ENCODE data around the gene TLE6. TPM values are rescaled to one million over a fixed set of nuclear protein-coding genes. Genes with fewer than 3 reads are reported as not detected.

The TLE6 gene
- total and polyA plus RNA-seq, 2 of the 8 experiments (the other 6 are each of a cell fraction or from before 2014, with no cell fraction given) = 2.5 to 2.9 TPM

GRCh38 chr19:3033595-3034405 lies 56.4 kb downstream of the TLE6 start:
- Histone ChIP-seq H4K91ac (replicated peaks; ENCODE audit: insufficient read length, low read length) (peak overlapping the region; percentile 54), H4K8ac (ENCODE audit: extremely low read depth, insufficient read depth, low read length) (no peak overlapping the region), H3K79me2 (ENCODE audit: control insufficient read depth in 1 of 2, insufficient read depth in 2 of 2, low read length in 2 of 2) (no peaks in the 10 kb centered on the region), H2BK20ac (ENCODE audit: low read length) (no peak overlapping the region), H3K4ac (replicated peaks; ENCODE audit: insufficient read length, low read depth, low read length) (no peak overlapping the region), H2AFZ (ENCODE audit: low read length) (no peak overlapping the region), H2BK120ac (replicated peaks; ENCODE audit: low read depth, low read length) (no peak overlapping the region), H2AK5ac (ENCODE audit: low read depth, low read length) (no peak overlapping the region), H3K9ac (replicated peaks in 1 of 4; ENCODE audit: extremely low read depth in 1 of 4, low read depth in 3 of 4, low read length in 3 of 4) (no peak overlapping the region; a peak in 1 of 7 replicates), H3K79me1 (ENCODE audit: low read depth, low read length) (no peaks in the 10 kb centered on the region), H4K5ac (ENCODE audit: insufficient read length, low read depth, low read length) (no peak overlapping the region), H4K20me1 (replicated peaks in 1 of 2; ENCODE audit: control insufficient read depth in 1 of 2, insufficient read depth in 2 of 2, low read length in 2 of 2) (peaks cover 0 to 5% of the 10 kb centered on the region in 2 experiments), H3K27me3 (replicated peaks in 1 of 4; ENCODE audit: control insufficient read depth in 3 of 4, extremely low read depth in 1 of 4, insufficient read depth in 3 of 4, low read length in 3 of 4) (peaks cover 8 to 41% (median 31%) of the 10 kb centered on the region in 4 experiments), H2BK5ac (ENCODE audit: low read depth, low read length) (no peak overlapping the region), H3K56ac (replicated peaks; ENCODE audit: insufficient read length, low read depth, low read length) (no peak overlapping the region), H3K4me2 (ENCODE audit: insufficient read depth in 1 of 2, low read depth in 2 of 2, low read length in 2 of 2) (peak overlapping the region in 1 of 2 experiments; percentile 71; a peak in 1 of 4 replicates), H3K23ac (ENCODE audit: insufficient read length) (no peak overlapping the region), H3K4me3 (ENCODE audit: extremely low read depth in 1 of 4, insufficient read depth in 2 of 4, low read depth in 3 of 4, low read length in 4 of 4) (no peak overlapping the region), H3K14ac (ENCODE audit: insufficient read length) (no peak overlapping the region), H2BK12ac (ENCODE audit: low read depth, low read length) (no peak overlapping the region), H3K23me2 (ENCODE audit: low read depth, low read length) (peaks cover 15% of the 10 kb centered on the region), H3K9me3 (ENCODE audit: insufficient read depth in 2 of 2, low read depth in 1 of 2, low read length in 1 of 2) (no peaks in the 10 kb centered on the region), H3K4me1 (replicated peaks in 1 of 4; ENCODE audit: control insufficient read depth in 3 of 4, insufficient read depth in 4 of 4, low read length in 3 of 4) (peaks cover 0 to 12% (median 9%) of the 10 kb centered on the region in 4 experiments; a peak in 6 of 7 replicates), H3K18ac (ENCODE audit: extremely low read depth, low read length) (no peak overlapping the region), H3K36me3 (ENCODE audit: control insufficient read depth in 2 of 4, insufficient read depth in 4 of 4, low read length in 3 of 4) (no peaks in the 10 kb centered on the region), H3K27ac (ENCODE audit: low read depth, low read length) (no peak overlapping the region), H2BK15ac (ENCODE audit: low read length) (no peak overlapping the region)
- DNase-seq (ENCODE audit: low read depth in 1 of 2, low spot score in 2 of 2) (no peak), FAIRE-seq (no peak)
- POLR2A ChIA-PET (ENCODE audit: partially characterized antibody) = interaction anchor here (1.0 to 3.2 kb wide), 4 partner anchors 8 to 48 kb away, joined by 3 to 13 read pairs (median 3); no protein-coding TSS in a partner anchor
- WGBS, 2 experiments (ENCODE audit: extremely low coverage in 1 of 2, insufficient coverage in 1 of 2, insufficient read length in 1 of 2, insufficient replicate concordance in 2 of 2, low coverage in 1 of 2, low lambda C conversion rate in 2 of 2, missing lambda C conversion rate in 1 of 2) = 84% methylated on average over 10 of the region's 11 CpGs; no CpG with 5 or more reads in 1 of the 2 experiments
- no peak for TF ChIP-seq POU5F1 (IDR thresholded peaks at IDR 0.05; ENCODE audit: low read depth, low read length)
- no peak for TF ChIP-seq SRF (IDR thresholded peaks at IDR 0.05; ENCODE audit: low read depth, low read length)
- TF ChIP-seq JUN (IDR thresholded peaks at IDR 0.05; ENCODE audit: low read depth, low read length) = no peak
- TF ChIP-seq KDM5A (IDR thresholded peaks at IDR 0.05; ENCODE audit: low read length) = no peak
- TF ChIP-seq CHD1 (IDR thresholded peaks at IDR 0.05; ENCODE audit: low read depth, low read length) = no peak
- TF ChIP-seq SP1 (IDR thresholded peaks at IDR 0.05; ENCODE audit: low read depth, low read length) = no peak
- no peak for TF ChIP-seq TCF12 (IDR thresholded peaks at IDR 0.05; ENCODE audit: low read depth, low read length)
- TF ChIP-seq, protein P1, sequence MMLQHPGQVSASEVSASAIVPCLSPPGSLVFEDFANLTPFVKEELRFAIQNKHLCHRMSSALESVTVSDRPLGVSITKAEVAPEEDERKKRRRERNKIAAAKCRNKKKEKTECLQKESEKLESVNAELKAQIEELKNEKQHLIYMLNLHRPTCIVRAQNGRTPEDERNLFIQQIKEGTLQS (IDR thresholded peaks at IDR 0.05; ENCODE audit: insufficient read depth, low read depth, low read length) = no peak
- TF ChIP-seq CEBPB (IDR thresholded peaks at IDR 0.05; ENCODE audit: low read depth, low read length) = no peak
- CTCF ChIA-PET (ENCODE audit: partially characterized antibody) = interaction anchor here (0.7 to 1.5 kb wide), 2 partner anchors 69 to 70 kb away, joined by 3 to 4 read pairs; no protein-coding TSS in a partner anchor
